Measurements from ENCODE around the gene PDE4B. TPM values are rescaled to one million over a fixed set of nuclear protein-coding genes. Genes with fewer than 3 reads are reported as not detected.
"Not testable (repeated sequence)": the region's sequence is repeated elsewhere in the genome, so short reads cannot be mapped to it uniquely, and the experiment has no call there.

The PDE4B gene
- total and polyA plus RNA-seq, 9 donors = 14.7 to 25.6 (median 16.8) TPM

DNA sequence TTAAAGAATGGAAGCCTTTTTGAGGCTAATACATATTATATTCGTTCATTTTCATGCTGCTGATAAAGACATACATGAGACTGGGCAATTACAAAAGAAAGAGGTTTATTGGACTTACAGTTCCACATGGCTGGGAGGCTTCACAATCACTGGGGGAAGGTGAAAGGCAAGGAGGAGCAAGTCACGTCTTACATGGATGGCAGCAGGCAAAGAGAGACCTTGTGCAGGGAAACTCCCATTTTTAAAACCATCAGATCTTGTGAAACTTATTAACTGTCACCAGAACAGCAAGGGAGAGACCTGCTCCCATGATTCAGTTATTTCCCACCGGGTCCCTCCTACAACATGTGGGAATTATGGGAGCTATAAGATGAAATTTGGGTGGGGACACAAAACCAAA is 264.8 kb downstream of the PDE4B start:
- not testable (repeated sequence) for H3K9me3 ChIP-seq (replicated peaks; ENCODE audit: control insufficient read depth, low read depth, low read length); H3K4me3 ChIP-seq (ENCODE audit: low read length); H3K27ac ChIP-seq (ENCODE audit: low read length); H3K27me3 ChIP-seq (ENCODE audit: control insufficient read depth, insufficient read depth, low read length); DNase-seq; H3K36me3 ChIP-seq (ENCODE audit: control insufficient read depth, insufficient read depth, low read length); H3K4me1 ChIP-seq (ENCODE audit: control insufficient read depth, insufficient read depth, low read length)
- no CpG with 5 or more reads among the region's 3 CpGs for WGBS (ENCODE audit: insufficient coverage)

DNA sequence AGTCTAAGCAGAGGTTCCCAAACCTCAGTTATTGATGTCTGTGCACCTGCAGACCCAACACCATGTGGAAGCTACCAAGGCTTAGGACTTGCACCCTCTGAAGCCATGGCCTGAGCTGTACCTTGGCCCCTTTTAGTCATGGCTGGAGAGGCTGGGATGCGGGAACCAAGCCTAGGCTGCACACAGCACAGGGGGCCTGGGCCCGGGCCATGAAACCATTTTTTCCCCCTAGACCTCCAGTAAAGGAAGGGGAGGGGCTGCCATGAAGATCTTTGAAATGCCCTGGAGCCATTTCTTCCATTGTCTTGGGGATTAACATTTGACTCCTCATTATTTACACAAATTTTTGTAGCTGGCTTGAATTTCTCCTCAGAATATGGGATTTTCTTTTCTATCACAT is 265.9 kb downstream of the PDE4B start:
- DNase-seq = no peak
- Histone ChIP-seq H3K36me3 (ENCODE audit: control insufficient read depth, insufficient read depth, low read length) (no peaks in the 10 kb centered on the region), H3K27me3 (ENCODE audit: control insufficient read depth, insufficient read depth, low read length) (no peaks in the 10 kb centered on the region), H3K27ac (ENCODE audit: low read length) (no peak overlapping the region), H3K4me3 (ENCODE audit: low read length) (no peak overlapping the region), H3K4me1 (ENCODE audit: control insufficient read depth, insufficient read depth, low read length) (no peaks in the 10 kb centered on the region), H3K9me3 (replicated peaks; ENCODE audit: control insufficient read depth, low read depth, low read length) (no peaks in the 10 kb centered on the region)
- no CpG with 5 or more reads among the region's 2 CpGs for WGBS (ENCODE audit: insufficient coverage)

GRCh38 chr1:66067219-66067618 is 274.5 kb downstream of the PDE4B start:
- no CpG with 5 or more reads among the region's 4 CpGs for WGBS (ENCODE audit: insufficient coverage)
- H3K9me3 ChIP-seq (replicated peaks; ENCODE audit: control insufficient read depth, low read depth, low read length); H3K4me1 ChIP-seq (ENCODE audit: control insufficient read depth, insufficient read depth, low read length); DNase-seq; H3K27me3 ChIP-seq (ENCODE audit: control insufficient read depth, insufficient read depth, low read length); H3K4me3 ChIP-seq (ENCODE audit: low read length); H3K36me3 ChIP-seq (ENCODE audit: control insufficient read depth, insufficient read depth, low read length); H3K27ac ChIP-seq (ENCODE audit: low read length): not testable (repeated sequence)

GRCh38 chr1:66069976-66070876 is 277.5 kb downstream of the PDE4B start:
- Histone ChIP-seq H3K4me3 (ENCODE audit: low read length) (no peak overlapping the region), H3K9me3 (replicated peaks; ENCODE audit: control insufficient read depth, low read depth, low read length) (no peaks in the 10 kb centered on the region), H3K27me3 (ENCODE audit: control insufficient read depth, insufficient read depth, low read length) (no peaks in the 10 kb centered on the region), H3K4me1 (ENCODE audit: control insufficient read depth, insufficient read depth, low read length) (no peaks in the 10 kb centered on the region), H3K27ac (ENCODE audit: low read length) (no peak overlapping the region), H3K36me3 (ENCODE audit: control insufficient read depth, insufficient read depth, low read length) (no peaks in the 10 kb centered on the region)
- WGBS (ENCODE audit: insufficient coverage) = no CpG with 5 or more reads among the region's 4 CpGs
- no peak for DNase-seq

DNA sequence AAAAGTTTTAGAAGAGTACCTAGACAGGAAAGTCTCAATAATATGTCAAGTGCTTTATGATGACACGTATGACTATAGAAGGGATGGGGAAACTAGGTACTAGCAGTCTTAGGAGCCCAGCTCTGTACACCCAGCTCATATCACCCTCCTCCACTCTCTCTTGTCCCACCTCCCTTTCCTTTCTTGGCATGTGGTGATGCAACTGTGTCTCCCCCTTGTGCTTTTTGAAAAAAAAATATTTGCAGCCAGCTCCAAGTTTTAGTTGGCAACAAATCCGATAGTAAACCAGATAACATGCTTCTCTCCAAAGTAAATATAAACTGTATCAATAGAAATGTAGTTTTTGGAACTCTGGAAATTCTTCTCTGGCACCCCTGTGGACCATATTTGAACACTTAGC is 280.7 kb downstream of the PDE4B start:
- H3K27me3 ChIP-seq (ENCODE audit: control insufficient read depth, insufficient read depth, low read length) = no peaks in the 10 kb centered on the region
- H3K27ac ChIP-seq (ENCODE audit: low read length) = no peak overlapping the region
- no peaks in the 10 kb centered on the region for H3K4me1 ChIP-seq (ENCODE audit: control insufficient read depth, insufficient read depth, low read length)
- no CpG with 5 or more reads among the region's 2 CpGs for WGBS (ENCODE audit: insufficient coverage)
- H3K9me3 ChIP-seq (replicated peaks; ENCODE audit: control insufficient read depth, low read depth, low read length) = no peaks in the 10 kb centered on the region
- peak; percentile 1 for DNase-seq
- H3K4me3 ChIP-seq (ENCODE audit: low read length) = no peak overlapping the region
- H3K36me3 ChIP-seq (ENCODE audit: control insufficient read depth, insufficient read depth, low read length) = no peaks in the 10 kb centered on the region

- no peak for DNase-seq
- Histone ChIP-seq H3K27ac (ENCODE audit: low read length) (no peak overlapping the region), H3K4me3 (ENCODE audit: low read length) (no peak overlapping the region), H3K27me3 (ENCODE audit: control insufficient read depth, insufficient read depth, low read length) (no peaks in the 10 kb centered on the region), H3K36me3 (ENCODE audit: control insufficient read depth, insufficient read depth, low read length) (no peaks in the 10 kb centered on the region), H3K4me1 (ENCODE audit: control insufficient read depth, insufficient read depth, low read length) (no peaks in the 10 kb centered on the region), H3K9me3 (replicated peaks; ENCODE audit: control insufficient read depth, low read depth, low read length) (no peaks in the 10 kb centered on the region)
- whole genome bisulfite sequencing (ENCODE audit: insufficient coverage) = no CpG with 5 or more reads among the region's 2 CpGs
Measured at GRCh38 chr1:66074147-66074546, 281.5 kb downstream of the PDE4B start.

GRCh38 chr1:66078412-66078811 is 285.7 kb downstream of the PDE4B start:
- DNase-seq = no peak
- Histone ChIP-seq H3K4me3 (ENCODE audit: low read length) (no peak overlapping the region), H3K27me3 (ENCODE audit: control insufficient read depth, insufficient read depth, low read length) (no peaks in the 10 kb centered on the region), H3K4me1 (ENCODE audit: control insufficient read depth, insufficient read depth, low read length) (no peaks in the 10 kb centered on the region), H3K9me3 (replicated peaks; ENCODE audit: control insufficient read depth, low read depth, low read length) (no peaks in the 10 kb centered on the region), H3K36me3 (ENCODE audit: control insufficient read depth, insufficient read depth, low read length) (no peaks in the 10 kb centered on the region), H3K27ac (ENCODE audit: low read length) (no peak overlapping the region)
- WGBS (ENCODE audit: insufficient coverage) = 87% methylated on average over 4 of the region's 6 CpGs

- WGBS (ENCODE audit: insufficient coverage) = 67% methylated on average over 3 of the region's 3 CpGs
Measured at GRCh38 chr1:66083003-66083402, 290.3 kb downstream of the PDE4B start.

DNA sequence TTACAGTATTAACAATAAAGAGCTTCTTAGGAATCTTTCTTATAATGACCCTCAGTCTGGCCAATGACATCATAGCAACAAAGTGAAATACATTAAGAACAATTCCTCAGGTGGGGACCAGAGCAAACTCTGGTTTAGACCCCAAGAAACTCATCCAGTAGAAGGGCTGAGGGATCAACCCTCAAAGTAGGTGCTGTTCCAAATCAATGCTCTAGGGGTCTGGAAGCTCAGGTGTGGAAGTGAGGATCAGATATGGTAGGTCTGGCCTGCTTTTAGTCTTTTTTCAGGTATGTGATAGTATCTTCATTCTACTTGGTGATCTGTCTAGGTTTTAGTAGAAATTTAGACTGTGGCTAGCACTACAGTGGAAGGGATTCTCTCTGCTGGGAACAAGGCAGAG is 291.7 kb downstream of the PDE4B start:
- Histone ChIP-seq H3K4me3 (ENCODE audit: low read length) (no peak overlapping the region), H3K36me3 (ENCODE audit: control insufficient read depth, insufficient read depth, low read length) (no peaks in the 10 kb centered on the region), H3K27me3 (ENCODE audit: control insufficient read depth, insufficient read depth, low read length) (no peaks in the 10 kb centered on the region), H3K27ac (ENCODE audit: low read length) (no peak overlapping the region), H3K4me1 (ENCODE audit: control insufficient read depth, insufficient read depth, low read length) (no peaks in the 10 kb centered on the region), H3K9me3 (replicated peaks; ENCODE audit: control insufficient read depth, low read depth, low read length) (no peaks in the 10 kb centered on the region)
- no peak for DNase-seq

More at GRCh38 chr1:66083003-66083402, 290.3 kb downstream of the PDE4B start:
- Histone ChIP-seq H3K4me1 (ENCODE audit: control insufficient read depth, insufficient read depth, low read length) (no peaks in the 10 kb centered on the region), H3K4me3 (ENCODE audit: low read length) (no peak overlapping the region), H3K9me3 (replicated peaks; ENCODE audit: control insufficient read depth, low read depth, low read length) (no peaks in the 10 kb centered on the region), H3K27me3 (ENCODE audit: control insufficient read depth, insufficient read depth, low read length) (no peaks in the 10 kb centered on the region), H3K27ac (ENCODE audit: low read length) (no peak overlapping the region), H3K36me3 (ENCODE audit: control insufficient read depth, insufficient read depth, low read length) (no peaks in the 10 kb centered on the region)
- DNase-seq = no peak

GRCh38 chr1:66085600-66085999 is 292.9 kb downstream of the PDE4B start:
- 83% methylated on average over 2 of the region's 4 CpGs for WGBS (ENCODE audit: insufficient coverage)

More at GRCh38 chr1:66085600-66085999, 292.9 kb downstream of the PDE4B start:
- no peaks in the 10 kb centered on the region for H3K36me3 ChIP-seq (ENCODE audit: control insufficient read depth, insufficient read depth, low read length)
- H3K27me3 ChIP-seq (ENCODE audit: control insufficient read depth, insufficient read depth, low read length) = no peaks in the 10 kb centered on the region
- no peak overlapping the region for H3K4me3 ChIP-seq (ENCODE audit: low read length)
- H3K9me3 ChIP-seq (replicated peaks; ENCODE audit: control insufficient read depth, low read depth, low read length) = no peaks in the 10 kb centered on the region
- no peak overlapping the region for H3K27ac ChIP-seq (ENCODE audit: low read length)
- DNase-seq = no peak
- H3K4me1 ChIP-seq (ENCODE audit: control insufficient read depth, insufficient read depth, low read length) = no peaks in the 10 kb centered on the region

All from muscle of leg (tissue), 11 donors.